GM18858 (cell line): ENCODE measurements around the gene VMAC.
A peak's percentile ranks its signal among the peaks of the same experiment; 100 is the strongest.

Source experiments
- ATAC-seq: cut with Tn5 transposase; IDR thresholded peaks from one replicate; pipeline ENCODE4 v1.9.1; 2021; ENCODE audit not compliant: unreplicated experiment

The VMAC gene

DNA sequence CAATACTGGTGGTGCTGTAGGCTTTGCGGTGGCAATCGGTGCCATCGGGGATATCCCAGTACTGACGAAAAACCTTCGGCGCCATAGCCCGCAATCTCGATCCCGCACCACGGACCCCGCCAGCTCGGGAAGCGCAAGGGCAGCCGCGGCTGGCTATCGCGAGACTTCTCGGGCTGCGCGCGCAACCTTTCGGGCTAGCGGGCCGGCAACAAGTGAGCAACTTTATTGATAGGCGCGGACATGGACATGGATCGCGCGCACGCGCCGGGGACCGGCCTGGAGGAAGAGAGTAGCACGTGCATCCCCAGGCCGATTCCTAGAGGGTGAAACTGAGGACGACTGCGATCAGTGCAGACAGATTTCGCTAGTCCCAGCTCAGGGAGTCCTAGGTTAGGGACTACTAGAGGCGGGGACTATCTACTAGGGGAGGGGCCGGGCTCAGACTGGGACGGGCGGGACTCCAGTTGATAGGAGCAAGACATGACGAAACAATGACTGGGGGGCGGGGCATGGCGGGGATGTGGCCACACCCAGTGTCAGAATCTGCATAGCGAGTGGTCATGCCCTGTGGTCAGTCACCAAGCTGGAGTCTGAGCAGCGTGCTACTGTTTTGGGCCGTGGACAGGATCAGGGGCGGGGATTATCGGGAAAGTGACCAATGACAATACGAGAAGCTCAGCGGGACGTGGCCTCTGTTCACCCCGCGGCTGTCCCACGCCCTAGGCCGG, 884 bp upstream of the VMAC start, which contains the start of gene NDUFA11:
Gene NDUFA11 (minus strand): TSS at position 167 of the 728 bp plus-strand sequence. CDS start 82 bp downstream, at position 85.
- peak; percentile 18 for ATAC-seq

DNA sequence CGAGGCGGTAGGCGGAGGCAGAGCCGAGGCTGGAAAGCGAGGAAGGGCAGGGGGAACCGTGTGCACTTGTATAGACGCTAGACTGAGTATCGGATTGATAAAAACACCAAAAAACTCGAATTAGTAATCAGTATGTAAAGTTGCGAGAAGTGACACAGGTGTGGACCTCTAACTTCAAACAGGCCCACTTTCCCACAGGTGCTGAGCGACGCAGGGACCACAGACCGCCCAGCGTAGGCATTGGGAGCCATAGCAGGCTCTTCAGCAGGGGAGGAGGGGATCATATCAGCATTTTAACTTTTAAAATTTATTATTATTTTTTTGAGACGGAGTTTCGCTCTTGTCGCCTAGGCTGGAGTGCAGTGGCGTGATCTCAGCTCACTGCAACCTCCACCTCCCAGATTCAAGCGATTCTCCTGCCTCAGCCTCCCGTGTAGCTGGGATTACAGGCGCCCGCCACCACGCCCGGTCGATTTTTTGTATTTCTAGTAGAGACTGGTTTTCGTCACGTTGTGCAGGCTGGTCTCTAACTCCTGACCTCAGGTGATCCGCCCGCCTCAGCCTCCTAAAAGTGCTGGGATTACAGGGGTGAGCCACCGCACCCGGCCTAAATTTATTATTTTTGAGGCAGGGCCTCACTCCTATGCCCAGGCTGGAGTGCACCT, 574 bp downstream of the VMAC start:
- ATAC-seq, result no peak

DNA sequence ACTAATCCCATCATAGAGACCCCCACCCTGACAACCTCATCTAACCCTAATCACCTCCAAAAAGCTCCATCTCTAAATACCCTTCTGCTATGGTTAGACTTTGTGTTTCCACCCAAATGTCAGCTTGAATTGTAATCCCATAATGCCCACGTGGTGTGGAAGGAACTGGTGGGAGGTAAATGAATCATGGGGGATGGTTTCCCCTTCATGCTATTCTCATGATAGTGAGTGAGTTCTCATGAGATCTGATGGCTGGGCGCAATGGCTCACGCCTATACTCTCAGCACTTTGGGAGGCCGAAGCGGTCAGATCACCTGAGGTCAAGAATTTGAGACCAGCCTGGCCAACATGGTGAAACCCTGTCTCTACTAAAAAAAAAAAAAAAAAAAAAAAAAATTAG, 2.6 kb downstream of the VMAC start:
- ATAC-seq, result no peak

DNA sequence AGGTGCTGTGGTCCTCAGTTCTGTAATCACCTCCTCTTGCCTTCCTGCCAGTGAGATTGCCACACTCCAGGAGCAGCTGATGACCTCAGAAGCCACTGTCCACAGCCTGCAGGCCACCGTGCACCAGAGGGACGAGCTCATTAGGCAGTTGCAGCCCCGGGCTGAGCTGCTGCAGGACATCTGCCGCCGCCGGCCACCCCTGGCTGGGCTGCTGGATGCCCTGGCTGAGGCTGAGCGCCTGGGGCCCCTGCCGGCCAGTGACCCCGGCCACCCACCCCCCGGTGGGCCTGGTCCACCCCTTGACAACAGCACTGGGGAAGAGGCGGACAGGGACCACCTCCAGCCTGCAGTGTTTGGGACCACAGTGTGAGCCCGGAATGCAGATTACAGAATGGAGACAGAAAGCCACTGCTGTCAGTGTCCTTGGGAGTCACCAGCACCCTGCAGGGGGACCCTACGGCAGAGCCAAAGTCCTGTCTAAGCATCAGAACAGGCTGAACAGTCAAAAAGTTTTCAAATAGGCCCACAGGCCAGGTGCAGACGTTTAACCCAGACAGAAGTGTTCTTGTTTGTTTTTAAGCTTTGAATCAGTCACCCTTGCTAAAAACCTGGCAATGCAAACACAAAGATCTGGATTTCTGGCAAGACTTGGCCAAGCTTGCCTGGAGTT, 4.2 kb downstream of the VMAC start:
- ATAC-seq, result no peak

DNA sequence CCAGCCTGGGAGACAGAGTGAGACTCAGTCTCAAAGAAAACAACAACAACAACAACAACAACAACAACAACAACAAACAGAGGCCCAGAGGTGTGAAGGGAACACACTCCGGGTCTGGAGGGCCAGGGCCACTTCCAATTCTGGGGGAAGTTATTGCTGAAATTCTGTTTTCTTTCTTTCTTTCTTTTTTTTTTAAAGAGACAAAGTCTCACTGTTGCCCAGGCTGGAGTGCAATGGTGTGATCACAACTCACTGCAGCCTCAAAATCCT, 5.9 kb downstream of the VMAC start:
- ATAC-seq, result no peak

DNA sequence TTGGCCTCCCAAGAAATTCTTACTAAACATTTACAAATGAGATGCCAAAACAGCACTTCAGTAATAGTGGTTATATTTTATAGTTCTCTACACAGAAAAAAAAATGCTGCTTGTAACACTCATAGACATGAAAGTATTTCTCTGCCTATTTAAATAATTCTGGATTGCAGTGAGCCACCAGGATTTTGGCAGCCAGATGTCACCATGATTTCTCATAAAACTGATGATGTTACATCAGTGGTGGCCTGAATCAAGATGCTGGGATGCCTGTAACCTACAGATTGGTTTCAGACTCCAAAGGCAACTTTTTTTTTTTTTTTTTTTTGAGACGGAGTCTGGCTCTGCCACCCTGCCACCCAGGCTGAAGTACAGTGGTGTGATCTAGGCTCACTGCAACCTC, 6.7 kb downstream of the VMAC start:
- no peak for ATAC-seq

DNA sequence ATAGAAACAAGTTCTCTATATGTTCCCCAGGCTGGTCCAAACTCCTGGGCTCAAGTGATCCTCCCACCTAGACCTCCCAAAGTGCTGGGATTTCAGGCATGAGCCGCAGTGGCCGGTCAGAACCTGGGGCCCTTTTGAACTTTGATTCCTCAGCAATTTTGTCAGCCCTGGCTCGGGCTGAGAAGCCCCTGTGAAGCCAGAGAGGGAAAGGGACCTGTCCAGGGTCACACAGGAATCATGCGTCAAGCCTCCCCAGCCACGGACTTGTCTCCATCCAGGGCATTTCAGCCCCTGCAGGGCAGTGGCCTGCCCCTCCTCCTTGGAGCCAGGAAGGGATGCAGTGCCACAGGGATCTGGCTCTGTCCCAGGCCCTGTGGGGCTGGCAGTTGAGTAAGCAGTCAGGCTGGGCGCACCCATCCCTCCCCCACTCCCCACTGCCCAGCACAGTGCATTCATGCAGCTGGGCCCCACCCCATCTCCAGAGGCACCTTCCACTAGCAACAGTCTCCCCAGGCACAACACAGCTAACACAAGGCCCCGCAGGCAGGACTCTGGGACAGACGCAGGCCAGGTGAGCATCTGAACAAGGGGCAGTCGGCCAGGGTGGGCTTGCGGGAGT, 9.2 kb downstream of the VMAC start, which contains the start of gene CAPS:
Gene CAPS (plus strand): TSS at position 516 of the 619 bp plus-strand sequence. CDS start 153 bp downstream, outside the sequence.
- no peak for ATAC-seq

DNA sequence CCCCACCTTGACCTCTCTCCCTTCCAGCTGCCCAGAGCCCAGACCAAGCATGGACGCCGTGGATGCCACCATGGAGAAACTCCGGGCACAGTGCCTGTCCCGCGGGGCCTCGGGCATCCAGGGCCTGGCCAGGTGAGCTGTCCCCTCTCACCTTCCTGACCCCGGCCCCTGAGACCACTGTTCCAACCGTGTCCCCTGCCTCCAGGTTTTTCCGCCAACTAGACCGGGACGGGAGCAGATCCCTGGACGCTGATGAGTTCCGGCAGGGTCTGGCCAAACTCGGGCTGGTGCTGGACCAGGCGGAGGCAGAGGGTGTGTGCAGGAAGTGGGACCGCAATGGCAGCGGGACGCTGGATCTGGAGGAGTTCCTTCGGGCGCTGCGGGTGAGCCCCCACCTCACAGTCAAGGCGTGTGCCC, 9.7 kb downstream of the VMAC start:
- ATAC-seq, result no peak

DNA sequence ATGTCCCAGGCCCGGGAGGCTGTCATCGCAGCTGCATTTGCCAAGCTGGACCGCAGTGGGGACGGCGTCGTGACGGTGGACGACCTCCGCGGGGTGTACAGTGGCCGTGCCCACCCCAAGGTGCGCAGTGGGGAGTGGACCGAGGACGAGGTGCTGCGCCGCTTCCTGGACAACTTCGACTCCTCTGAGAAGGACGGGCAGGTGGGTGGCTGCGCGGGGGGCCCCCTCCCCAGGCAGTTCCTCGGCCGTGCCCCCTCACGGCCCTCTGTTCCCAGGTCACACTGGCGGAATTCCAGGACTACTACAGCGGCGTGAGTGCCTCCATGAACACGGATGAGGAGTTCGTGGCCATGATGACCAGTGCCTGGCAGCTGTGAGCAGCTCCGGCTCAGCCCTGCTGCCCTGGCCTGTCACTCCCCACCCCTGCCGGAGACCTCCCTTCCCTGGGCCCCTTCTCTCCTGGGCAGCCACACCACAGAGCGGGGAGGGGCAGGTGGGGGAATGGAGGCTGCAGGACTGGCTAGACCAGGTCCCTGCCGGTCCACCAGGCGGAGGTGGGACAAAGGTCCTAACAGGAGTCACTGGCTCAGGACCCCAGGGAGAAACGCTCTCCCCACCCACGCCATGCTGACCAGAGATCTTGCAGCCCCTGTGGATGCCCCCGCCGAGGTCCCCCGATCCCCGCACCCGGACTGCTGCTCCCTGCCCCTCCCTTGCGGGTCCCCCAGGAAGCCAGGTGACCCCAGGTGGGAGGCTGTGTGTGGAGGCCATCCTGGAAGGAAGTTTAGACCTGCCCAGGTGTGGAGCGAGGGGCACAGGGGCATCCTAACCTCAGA, 10.5 kb downstream of the VMAC start:
- ATAC-seq, result no peak

DNA sequence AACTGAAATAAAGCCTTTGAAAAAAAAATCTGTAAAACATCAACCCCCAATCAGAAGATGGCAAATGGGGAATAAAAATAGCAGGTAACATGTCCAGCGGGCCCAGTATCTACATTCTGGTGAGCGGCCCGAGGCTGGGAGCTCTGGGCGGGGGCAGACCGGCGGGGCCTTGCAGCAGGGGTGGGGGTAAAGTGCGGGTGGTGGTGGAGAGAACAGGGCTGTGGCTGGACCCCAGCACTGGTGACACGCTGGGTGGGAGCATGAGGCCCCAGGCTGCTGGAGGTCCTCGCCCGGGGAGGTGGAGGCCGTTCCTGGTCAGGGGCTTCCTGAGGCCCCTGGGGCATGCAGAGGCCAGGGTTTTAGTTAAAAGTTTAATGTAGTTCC, 11.1 kb downstream of the VMAC start:
- no peak for ATAC-seq

DNA sequence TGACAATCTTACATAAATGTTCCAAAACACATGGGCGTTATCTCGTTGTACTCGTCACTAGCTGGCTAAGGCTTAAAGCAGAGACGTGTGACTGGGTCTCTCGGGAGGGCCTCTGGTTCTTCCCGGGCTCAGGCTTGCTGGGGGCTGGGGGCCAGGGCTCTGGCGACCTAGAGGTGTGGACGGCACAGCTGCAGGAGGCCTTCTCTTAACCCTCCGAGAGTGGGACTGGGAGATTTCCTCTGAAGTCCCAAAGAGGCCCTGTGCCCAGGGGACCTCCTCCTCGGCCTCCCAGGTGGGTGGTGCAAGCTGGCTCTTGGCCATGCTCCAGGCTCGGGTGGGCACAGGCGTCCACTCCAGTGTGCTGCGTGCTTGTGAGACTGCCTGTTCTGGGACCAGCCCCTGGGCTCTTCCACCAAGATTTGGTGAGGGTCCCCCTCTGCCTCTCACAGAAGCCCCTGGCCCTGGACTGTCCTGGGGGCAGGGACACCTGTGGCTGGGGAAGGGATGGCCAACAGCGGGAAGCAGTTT, 11.6 kb downstream of the VMAC start:
- no peak for ATAC-seq

DNA sequence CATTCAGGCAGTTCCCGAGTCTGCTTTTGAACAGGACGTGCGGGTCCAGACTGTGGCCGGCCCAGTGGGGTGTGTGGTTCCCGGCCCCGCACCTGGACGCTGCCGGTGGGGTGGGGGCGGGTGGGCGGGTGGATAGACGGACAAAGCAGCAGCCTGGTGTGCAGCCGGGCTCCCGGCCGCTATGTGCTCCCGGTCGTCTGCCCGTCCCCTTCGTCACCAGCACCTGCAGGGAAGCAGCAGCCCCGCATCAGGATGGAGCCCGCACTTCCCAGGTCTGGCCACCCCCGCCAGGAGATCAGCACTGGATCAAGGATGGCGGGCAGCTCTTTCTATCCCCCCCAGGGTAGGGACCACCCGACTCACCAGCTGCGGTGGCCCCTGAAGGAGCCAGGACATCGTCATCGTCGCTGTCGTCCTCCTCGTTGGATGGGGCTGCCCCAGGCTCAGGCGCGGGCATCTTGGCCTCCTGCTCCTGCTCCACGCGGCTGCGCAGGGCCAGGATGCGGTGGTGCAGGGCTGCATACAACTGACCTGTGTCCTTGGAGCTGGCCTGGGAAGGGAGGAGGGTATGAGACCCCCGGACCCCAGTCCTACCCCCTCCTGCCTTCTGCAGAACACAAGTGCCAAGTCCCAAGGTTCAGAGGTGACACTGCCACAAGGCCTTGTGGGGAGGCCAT, 12.9 kb downstream of the VMAC start:
- no peak for ATAC-seq

DNA sequence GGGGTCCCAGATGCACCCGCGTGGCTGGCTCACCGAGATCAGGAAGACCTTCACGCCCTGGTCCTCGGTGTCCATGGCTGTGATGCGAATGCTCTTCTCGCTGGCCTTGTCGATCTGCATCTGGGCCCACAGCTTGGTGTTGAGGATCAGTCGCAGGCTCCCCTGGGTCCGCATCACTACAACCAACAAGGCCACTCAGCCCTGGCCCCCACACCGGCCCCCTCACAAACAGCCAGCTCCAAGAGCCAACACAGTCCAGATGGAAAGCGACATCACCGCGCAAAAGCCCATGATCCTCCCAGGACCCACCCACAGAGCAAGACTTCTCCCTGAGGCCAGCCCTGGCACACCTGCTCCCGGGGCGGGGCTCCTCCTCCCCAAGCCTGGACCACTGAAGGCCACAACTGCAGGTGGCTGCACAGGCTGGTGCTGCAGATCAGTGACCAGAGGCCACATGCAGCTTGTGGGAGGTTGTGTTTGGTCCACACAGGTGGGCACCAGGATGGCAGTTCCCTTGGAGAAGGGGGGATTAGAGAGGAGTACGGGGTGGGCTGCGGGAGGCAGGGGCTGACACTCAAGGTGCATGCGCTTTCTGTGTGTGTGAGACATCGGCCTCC, 13.9 kb downstream of the VMAC start:
- no peak for ATAC-seq

DNA sequence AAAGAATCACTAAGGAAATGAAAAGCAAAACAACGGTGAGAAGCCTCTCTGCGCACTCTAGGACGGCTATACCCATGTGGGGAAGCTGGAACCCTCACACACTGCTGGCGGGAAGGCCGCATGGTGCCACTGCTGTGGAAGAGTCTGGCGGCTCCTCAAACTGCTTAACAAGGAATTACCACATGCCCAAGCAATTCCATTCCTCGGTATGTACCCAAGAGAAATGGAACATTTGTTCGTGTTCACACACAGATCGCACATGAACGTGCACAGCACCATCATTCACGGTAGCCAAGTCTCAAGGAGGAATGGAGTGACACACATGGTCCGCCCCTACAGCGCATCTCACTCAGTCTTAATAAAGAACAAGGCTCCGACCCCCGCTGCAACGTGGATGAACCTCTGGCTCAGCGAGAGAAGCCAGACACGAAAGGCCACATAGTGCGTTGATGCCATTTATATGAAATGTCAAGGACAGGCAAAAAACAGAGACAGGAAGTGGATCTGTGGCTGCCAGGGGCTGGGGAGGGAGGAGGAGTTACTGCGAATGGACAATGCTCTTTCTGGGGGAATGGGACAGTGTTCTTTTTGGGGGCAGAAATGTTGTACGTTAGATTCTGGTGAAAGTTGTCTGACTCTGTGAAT, 17.0 kb downstream of the VMAC start:
- ATAC-seq, result no peak

DNA sequence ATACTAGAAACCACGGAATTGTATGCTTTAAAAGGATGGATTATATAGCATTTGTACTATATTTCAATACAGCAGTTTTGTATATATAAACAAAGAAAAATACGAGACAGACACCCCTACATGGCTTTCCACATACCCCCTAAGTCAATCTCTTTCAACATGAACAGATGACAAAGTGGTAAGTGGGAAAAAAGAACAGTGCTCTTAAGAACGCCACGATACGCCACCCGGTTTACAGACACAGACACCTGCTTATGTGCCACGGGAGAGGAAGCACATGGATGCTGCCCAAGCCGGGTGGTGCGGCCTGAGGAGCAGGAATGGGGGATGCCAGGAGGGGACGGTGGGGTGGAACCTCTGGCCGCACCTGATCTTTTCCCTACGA, 17.5 kb downstream of the VMAC start:
- ATAC-seq, result no peak

DNA sequence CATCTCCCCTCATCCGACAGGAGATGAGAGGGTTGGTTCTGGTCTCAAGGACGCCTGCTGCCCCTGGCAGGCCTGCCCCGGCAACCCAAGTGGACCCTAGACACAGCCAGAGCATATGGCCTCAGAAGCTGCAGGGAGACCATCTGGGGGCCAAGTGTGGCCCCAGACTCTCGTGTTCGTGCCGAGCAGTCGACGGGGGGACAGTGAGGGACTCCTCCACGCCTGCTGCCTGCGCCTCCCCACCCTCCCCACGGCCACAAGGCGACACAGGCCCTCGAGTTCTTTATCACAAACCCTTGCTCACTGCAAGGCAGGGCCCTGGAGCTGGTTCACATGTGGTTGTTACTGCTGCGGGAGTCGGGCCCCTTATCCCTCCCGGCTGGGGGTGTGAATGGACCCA, 18.7 kb downstream of the VMAC start:
- ATAC-seq, result no peak

DNA sequence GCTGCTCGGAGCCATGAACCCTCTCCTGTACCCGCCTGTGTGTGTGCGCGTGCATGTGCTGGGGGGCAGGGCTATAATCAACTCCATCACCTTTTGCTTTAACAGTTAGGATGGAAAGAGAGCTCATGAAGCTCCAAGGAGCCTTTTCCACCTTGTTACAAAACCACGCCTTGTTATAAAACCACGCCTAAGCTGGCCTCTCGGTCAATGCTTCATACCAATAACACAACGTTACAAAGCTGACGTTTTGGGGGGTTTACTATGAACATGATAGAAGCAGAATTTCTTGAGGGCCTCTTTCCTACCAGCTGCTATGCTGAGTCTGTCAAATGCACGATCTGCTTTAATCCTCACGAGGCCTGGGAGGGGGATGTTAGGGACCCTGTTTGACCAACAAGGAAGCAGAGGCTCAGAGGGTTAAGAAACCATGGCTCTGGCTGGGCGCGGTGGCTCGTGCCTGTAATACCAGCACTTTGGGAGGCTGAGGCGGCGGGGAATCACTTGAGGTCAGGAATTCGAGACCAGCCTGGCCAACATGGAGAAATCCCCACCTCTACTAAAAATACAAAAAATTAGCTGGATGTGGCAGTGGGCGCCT, 21.3 kb downstream of the VMAC start:
- ATAC-seq, result no peak

DNA sequence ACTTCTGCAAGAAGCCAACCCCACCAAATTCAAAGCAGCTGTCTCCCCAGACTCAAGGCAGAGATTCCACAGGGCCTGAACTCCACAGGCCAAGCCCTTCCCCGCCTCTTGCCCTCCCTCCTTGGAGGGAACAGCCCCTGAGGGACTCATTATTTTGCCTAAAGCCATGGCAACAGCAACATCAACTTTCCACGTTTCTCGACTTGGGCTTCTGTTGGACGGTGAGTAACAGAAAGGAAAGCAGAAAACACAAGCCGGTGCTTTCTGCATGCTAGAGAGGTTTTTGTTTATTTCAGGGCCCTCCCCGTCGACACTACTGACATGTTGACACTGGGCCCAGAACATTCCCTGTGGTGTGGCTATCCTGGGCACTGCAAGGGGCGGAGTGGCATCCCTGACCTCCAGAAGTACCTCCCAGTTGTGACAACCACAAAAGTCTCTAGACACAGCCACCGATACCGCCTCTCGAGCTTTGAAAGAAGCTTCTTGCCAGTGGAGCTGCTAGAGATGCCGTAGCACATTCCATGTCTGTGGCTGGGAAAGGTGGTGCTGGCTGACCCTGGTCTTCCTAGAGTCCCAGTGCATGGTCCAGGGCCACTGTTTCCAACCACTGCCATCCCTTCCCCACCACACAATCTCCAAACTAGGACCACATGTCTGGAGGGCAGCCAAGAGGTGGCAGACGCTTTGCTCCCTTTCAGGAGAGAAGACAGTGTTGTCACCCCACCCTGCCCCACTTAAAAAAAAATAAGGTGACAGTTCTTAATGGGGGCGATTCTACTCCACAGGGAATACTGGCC, 22.2 kb downstream of the VMAC start:
- no peak for ATAC-seq
